Prostate gland (tissue), 2 donors: ENCODE data around the gene ARHGEF25. TPM values are rescaled to one million over a fixed set of nuclear protein-coding genes. Genes with fewer than 3 reads are reported as not detected.

Experiments used
- DNase-seq: peaks from one replicate; pipeline ENCODE4 v3.0.0-alpha.2; 2019; ENCODE audit warnings: low spot score
- H3K27ac ChIP-seq, 2 donors: fragments of 200-600 bp; sonication (generic); 2 replicates each; pipeline ENCODE4 v1.5.1; 2017 to 2019
- H3K27me3 ChIP-seq: fragments of 200-600 bp; sonication (generic); replicated peaks from 2 replicates; pipeline ENCODE4 v1.5.1; 2019; ENCODE audit not compliant: insufficient read depth
- H3K36me3 ChIP-seq, 2 donors: fragments of 200-600 bp; sonication (generic); 1 replicate in 1 of 2; 2 replicates in 1 of 2; pipeline versions ENCODE4 v1.5.1 to v1.8.1; 2017 to 2019
- H3K4me1 ChIP-seq: fragments of 200-600 bp; sonication (generic); replicated peaks from 2 replicates; pipeline ENCODE4 v1.5.1; 2019
- H3K4me3 ChIP-seq, 2 donors: fragments of 200-600 bp; sonication (generic); 2 replicates each; pipeline ENCODE4 v1.5.1; 2017 to 2019
- H3K9me3 ChIP-seq: fragments of 200-600 bp; sonication (generic); 2 replicates; pipeline ENCODE4 v1.5.1; 2017
- POLR2A ChIP-seq: fragments of 450-650 bp; IDR thresholded peaks from one replicate; pipeline ENCODE4 v1.6.1; 2016; ENCODE audit warnings: antibody characterized with exemption, mild to moderate bottlenecking
- POLR2AphosphoS5 ChIP-seq: sonication (generic); formaldehyde crosslinking; IDR thresholded peaks from one replicate; pipeline ENCODE4 v1.6.1; 2017; ENCODE audit warnings: antibody characterized with exemption
- WGBS: methylation state at CpG from one replicate; pipeline ENCODE4 v1.1.5; 2018; 5-methylcytosine and 5-hydroxymethylcytosine counted together
- intact Hi-C: fragments of 100-400 bp; cut with DNase I; formaldehyde crosslinking; loops from one replicate; pipeline ENCODE4 v1.14.2; 2022
- total RNA-seq, 2 donors: library from RNA; depleted of rRNA; stranded (reverse); fragments of >200 nt; gene quantifications; one replicate each; pipeline ENCODE4 v1.1.0, GENCODE V29; 2016
- TF ChIP-seq, protein P1 (sequence below), 4 experiments: fragments of 200-600 bp in 2 of 4; fragments of 450-650 bp in 2 of 4; sonication (generic) in 2 of 4; IDR thresholded peaks; 1 replicate in 3 of 4; 2 replicates in 1 of 4; pipeline ENCODE4 v1.5.1; 2016 to 2019; ENCODE audit warnings: antibody characterized with exemption in 4 of 4, mild to moderate bottlenecking in 2 of 4, moderate library complexity in 2 of 4

Gene ARHGEF25
- total RNA-seq, 2 donors from 2014 or later = 16.6 to 32.5 TPM

DNA sequence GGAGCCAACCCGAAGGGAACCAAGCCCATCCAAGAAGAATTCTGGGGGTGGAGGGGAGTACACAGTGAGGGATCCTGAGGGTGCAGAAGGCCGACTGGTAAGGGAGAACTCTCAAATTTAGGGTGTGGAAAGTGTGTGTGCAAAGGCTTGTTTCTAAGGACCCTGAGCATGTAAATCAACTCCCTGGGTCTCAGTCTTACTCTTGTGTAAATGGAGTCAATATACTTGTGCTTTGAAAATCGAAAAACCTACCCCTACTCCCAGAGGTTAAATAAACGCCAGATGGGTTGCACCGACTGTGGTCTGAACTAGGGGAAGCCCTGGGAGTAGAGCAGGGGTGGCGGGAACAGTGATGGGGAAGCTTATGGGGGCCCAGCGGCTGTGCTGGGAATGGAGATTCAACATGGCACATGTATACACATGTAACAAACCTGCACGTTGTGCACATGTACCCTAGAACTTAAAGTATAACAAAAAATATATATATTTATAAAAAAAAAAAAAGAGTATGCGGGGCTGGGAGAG is 15.7 kb downstream of the ARHGEF25 start:
- Histone ChIP-seq H3K4me3 (no peak overlapping the region), H3K9me3 (no peaks in the 10 kb centered on the region), H3K27me3 (peaks cover 16% of the 10 kb centered on the region), H3K27ac (no peak overlapping the region), H3K4me1 (no peaks in the 10 kb centered on the region), H3K36me3 (no peaks in the 10 kb centered on the region)
- DNase-seq = no peak
- intact Hi-C loops = loop anchor here (10.0 kb wide), 1 partner anchor 162 kb away; no protein-coding TSS in a partner anchor
- 35% methylated on average over 9 of the region's 9 CpGs for WGBS
- TF ChIP-seq POLR2A = no peak
- TF ChIP-seq, protein P1, sequence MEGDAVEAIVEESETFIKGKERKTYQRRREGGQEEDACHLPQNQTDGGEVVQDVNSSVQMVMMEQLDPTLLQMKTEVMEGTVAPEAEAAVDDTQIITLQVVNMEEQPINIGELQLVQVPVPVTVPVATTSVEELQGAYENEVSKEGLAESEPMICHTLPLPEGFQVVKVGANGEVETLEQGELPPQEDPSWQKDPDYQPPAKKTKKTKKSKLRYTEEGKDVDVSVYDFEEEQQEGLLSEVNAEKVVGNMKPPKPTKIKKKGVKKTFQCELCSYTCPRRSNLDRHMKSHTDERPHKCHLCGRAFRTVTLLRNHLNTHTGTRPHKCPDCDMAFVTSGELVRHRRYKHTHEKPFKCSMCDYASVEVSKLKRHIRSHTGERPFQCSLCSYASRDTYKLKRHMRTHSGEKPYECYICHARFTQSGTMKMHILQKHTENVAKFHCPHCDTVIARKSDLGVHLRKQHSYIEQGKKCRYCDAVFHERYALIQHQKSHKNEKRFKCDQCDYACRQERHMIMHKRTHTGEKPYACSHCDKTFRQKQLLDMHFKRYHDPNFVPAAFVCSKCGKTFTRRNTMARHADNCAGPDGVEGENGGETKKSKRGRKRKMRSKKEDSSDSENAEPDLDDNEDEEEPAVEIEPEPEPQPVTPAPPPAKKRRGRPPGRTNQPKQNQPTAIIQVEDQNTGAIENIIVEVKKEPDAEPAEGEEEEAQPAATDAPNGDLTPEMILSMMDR (IDR thresholded peaks at IDR 0.05) = no peak
- TF ChIP-seq POLR2AphosphoS5 = no peak

DNA sequence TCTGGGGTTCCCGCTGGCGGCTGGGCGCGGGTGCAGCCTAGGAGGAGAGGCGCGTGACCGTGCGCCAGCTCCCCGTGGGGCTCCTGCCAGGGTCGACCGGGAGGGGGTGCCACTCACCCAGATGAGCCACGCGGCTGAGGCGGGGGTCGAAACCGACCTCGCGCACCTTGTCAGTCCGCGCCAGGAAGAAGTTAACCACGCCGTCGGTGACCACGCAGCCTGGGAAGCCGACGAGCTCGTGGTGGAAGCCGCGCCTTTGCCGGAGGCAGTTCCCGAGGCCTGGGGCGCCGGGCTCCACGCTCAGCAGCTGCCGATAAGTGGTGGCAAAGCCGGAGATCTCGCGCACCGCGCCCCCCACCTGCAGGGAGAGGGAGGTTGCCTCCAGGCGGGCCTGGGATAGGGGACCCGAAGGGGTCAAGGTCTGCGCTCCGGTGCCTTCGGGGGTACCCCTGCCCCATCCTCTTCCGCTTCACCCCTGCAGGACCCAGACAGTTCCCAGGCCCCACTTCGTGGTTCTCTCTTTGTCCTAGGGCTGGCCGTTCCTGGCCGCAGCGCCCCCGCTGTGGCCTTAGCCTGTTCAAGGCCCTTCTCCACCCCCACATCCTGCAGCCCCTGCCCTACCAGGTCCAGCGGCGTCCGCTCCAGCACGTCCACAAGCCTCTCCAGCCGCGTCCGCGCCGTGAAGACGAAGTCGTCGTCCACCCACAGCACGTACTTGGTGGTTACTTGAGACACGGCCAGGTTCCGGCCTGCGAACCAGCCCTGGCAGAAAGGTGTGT is 16.5 kb downstream of the ARHGEF25 start:
- 44% methylated on average over 38 of the region's 67 CpGs for WGBS
- no peak for TF ChIP-seq POLR2A
- TF ChIP-seq POLR2AphosphoS5 = no peak
- TF ChIP-seq, protein P1 (IDR thresholded peaks at IDR 0.05) = no peak
- H3K27me3 ChIP-seq = peaks cover 16% of the 10 kb centered on the region
- intact Hi-C loops = loop anchor here (10.0 kb wide), 1 partner anchor 163 kb away; no protein-coding TSS in a partner anchor
- no peak overlapping the region for H3K27ac ChIP-seq
- H3K4me1 ChIP-seq = peaks cover 3% of the 10 kb centered on the region
- DNase-seq = no peak
- no peak overlapping the region for H3K4me3 ChIP-seq
- H3K36me3 ChIP-seq = no peaks in the 10 kb centered on the region
- H3K9me3 ChIP-seq = no peaks in the 10 kb centered on the region

GRCh38 chr12:57628280-57629191 is 17.3 kb downstream of the ARHGEF25 start:
- intact Hi-C loops = loop anchor here (10.0 kb wide), 1 partner anchor 164 kb away; no protein-coding TSS in a partner anchor
- DNase-seq = no peak
- Histone ChIP-seq H3K27ac (no peak overlapping the region), H3K9me3 (no peaks in the 10 kb centered on the region), H3K4me3 (no peak overlapping the region), H3K4me1 (peaks cover 3% of the 10 kb centered on the region), H3K36me3 (no peaks in the 10 kb centered on the region), H3K27me3 (peaks cover 16% of the 10 kb centered on the region)
- 58% methylated on average over 29 of the region's 29 CpGs for WGBS
- TF ChIP-seq, protein P1 (IDR thresholded peaks at IDR 0.05) = no peak
- TF ChIP-seq POLR2A = no peak
- TF ChIP-seq POLR2AphosphoS5 = no peak

DNA sequence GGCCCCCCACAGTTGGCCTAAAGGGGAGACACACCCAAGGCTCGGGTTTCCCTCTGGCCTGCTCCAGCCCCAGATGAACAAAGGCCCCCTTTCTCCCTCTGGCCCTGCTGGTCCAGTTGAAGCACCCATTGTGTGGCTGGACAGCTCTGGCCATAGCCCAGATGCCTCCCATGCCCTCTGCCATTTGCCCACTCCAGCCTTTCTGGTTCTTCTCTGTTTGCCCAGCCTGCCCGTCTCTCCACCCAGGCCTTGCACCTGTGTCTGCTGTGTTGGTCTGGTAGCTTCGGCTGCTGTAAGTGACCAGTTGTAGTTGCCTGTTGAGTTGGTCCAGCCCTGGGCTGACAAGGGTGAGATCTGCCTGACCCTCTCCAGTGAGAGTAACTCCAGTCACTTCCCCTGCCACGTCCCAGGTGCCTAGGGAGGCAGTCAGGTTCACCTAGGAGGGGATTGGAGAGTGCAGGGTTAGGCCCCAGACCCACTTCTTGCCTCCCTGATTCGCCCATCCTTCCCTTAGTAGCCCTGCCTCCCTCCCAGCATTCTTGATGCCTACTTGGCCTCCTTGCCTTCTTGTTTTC is 18.7 kb downstream of the ARHGEF25 start:
- peaks cover 16% of the 10 kb centered on the region for H3K27me3 ChIP-seq
- intact Hi-C loops = loop anchor here (5.0 to 10.0 kb wide), 2 partner anchors 62 to 165 kb away; partner anchors contain the start of gene OS9
- no peak for DNase-seq

More for the DNA sequence above, 18.7 kb downstream of the ARHGEF25 start:
- no peaks in the 10 kb centered on the region for H3K9me3 ChIP-seq
- WGBS = 91% methylated on average over 5 of the region's 5 CpGs
- H3K4me1 ChIP-seq = peaks cover 3% of the 10 kb centered on the region
- TF ChIP-seq POLR2A (no peak), POLR2AphosphoS5 (no peak)
- TF ChIP-seq, protein P1 (IDR thresholded peaks at IDR 0.05) = no peak
- H3K4me3 ChIP-seq = no peak overlapping the region
- no peak overlapping the region for H3K27ac ChIP-seq
- no peaks in the 10 kb centered on the region for H3K36me3 ChIP-seq
